Amniotic epithelial cell (primary cell): ENCODE data around the gene APOL2.
"Not testable (repeated sequence)": the region's sequence is repeated elsewhere in the genome, so short reads cannot be mapped to it uniquely, and the experiment has no call there.

ENCODE experiments used
- DNase-seq: peaks from one replicate; pipeline ENCODE4 v3.0.0-alpha.2; 2010; ENCODE audit warnings: low read depth

The APOL2 gene

GRCh38 chr22:36220451-36220921 lies 18.8 kb downstream of the APOL2 start:
- DNase-seq, result peak; percentile 88

DNA sequence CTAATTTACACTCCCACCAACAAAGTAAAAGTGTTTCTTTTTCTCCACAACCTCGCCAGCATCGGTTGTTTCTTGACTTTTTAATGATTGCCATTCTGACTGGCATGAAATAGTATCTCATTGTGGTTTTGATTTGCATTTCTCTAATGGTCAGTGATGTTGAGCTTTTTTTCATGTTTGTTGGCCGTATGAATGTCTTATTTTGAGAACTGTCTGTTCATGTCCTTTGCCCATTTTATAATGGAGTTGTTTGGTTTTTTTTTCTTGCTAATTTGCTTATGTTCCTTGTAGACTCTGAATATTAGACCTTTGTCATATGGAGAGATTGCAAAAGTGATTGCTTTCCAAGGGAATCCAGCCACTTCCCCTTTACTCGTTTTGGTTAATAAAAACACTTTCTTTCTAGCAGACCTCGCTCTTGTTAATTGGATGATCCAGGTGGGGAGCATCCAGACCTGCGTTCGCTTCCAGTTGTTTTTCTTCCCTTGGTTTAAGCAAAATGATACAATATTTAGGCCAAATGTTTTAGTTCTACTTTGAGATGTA lies 20.6 kb downstream of the APOL2 start:
- DNase-seq, result no peak

- DNase-seq, result no peak
Measured at GRCh38 chr22:36215981-36216380, 23.3 kb downstream of the APOL2 start.

DNA sequence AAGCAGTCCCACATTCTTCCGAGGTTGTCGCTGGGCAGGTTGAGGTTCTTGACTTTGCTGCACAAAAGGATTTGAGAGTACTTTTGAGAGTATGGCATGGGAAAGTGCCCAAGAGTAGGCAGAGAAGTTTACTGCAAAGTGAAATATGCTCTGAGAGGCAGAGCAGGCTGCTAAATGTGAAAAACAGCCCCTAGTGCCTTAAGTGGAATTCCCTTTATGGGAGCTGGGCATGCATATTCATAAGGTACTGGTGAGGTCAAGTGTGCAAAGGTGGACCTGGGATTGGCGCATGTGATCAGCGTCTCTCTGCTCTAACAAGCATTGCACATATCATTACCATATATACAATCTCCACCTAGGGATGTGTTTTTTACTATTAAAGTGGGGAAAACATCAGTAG lies 25.7 kb downstream of the APOL2 start:
- DNase-seq, result no peak

DNA sequence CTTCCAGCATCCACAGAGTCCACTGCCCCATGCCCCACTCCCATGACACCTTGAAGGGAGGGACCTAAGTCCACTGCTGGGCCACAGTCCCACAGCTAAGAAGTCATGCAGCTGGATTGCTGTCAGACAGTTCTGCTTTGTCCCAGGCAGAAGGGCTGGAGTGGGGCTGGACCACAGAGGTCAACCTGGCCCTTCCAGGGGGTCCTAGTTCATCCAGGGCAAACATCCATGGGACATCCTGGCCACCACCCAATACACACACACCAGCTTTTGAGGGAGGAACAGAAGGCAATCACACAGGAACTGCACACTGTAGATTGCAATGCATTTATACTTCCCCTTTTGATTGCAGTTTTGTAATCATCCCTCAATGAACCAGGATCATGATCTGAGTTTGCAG lies 26.4 kb downstream of the APOL2 start:
- no peak for DNase-seq

DNA sequence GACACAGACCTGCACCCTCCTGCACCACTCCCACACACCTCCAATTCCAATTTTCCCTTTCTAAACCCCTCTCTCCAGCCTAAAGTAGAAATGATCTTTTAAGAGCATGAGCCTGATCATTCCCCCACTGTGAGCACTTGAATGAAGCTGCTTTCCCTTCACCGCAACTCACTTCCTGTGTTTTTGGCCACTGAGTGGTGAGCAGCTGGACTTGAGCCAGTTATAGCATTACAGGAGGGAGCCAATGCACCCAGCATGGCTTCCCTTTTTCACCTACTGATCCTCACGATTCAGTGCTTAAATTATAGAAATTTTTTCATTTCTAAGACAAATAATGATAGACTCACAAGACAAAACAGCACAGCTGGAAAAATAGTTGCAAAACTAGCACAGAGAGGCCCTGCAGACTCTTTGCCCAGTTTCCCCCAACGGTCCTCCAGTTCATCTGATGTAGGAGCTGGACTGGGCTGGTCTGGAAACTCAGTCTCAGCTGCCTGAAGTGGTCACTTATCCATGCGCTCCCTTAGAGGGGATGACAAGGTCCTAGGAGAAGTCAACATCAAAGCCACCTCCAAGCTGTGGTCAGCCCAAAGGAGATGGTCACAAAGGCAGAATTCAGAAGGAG lies 28.0 kb downstream of the APOL2 start:
- peak; percentile 32 for DNase-seq

GRCh38 chr22:36210224-36210623 lies 29.1 kb downstream of the APOL2 start:
- no peak for DNase-seq

DNA sequence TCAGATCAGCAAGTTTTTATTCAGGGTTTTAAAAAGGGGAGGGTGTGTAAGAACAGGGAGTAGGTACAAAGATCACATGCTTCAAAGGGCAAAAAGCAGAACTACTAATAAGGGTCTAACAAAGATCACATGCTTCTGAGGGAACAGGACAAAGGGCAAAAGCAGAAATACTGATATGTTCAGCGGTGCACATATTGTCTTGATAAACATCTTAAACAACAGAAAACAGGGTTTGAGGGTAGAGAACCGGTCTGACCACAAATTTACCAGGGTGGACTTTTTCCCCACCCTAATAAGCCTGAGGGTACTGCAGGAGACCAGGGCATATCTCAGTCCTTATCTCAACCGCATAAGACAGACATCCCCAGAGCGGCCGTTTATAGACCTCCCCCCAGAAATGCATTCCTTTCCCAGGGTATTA lies 29.8 kb downstream of the APOL2 start:
- DNase-seq, result not testable (repeated sequence)

- no peak for DNase-seq
Measured at GRCh38 chr22:36208914-36209313, 30.4 kb downstream of the APOL2 start.

- no peak for DNase-seq
Measured at GRCh38 chr22:36208162-36208765, 31.1 kb downstream of the APOL2 start.

GRCh38 chr22:36206255-36206654 lies 33.1 kb downstream of the APOL2 start:
- DNase-seq, result no peak

DNA sequence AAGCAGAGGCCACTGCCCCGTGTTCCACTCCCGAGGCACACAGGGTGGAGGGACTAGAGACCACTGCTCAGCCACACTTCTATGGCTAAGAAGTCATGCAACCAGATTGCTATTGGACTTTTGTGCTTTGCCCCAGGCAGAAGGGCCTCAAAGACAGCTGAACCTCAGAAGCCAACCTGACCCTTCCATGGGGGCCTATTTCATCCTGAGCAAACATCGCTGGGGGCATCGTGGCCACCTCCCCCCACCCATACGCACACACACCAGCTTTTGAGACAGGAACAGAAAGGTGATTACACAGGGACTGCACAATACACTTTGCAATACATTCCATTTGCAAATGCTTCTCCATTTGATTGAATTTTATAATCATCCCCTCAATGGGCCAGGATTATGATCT lies 33.8 kb downstream of the APOL2 start:
- DNase-seq, result not testable (repeated sequence)

GRCh38 chr22:36204632-36205015 lies 34.7 kb downstream of the APOL2 start:
- no peak for DNase-seq

DNA sequence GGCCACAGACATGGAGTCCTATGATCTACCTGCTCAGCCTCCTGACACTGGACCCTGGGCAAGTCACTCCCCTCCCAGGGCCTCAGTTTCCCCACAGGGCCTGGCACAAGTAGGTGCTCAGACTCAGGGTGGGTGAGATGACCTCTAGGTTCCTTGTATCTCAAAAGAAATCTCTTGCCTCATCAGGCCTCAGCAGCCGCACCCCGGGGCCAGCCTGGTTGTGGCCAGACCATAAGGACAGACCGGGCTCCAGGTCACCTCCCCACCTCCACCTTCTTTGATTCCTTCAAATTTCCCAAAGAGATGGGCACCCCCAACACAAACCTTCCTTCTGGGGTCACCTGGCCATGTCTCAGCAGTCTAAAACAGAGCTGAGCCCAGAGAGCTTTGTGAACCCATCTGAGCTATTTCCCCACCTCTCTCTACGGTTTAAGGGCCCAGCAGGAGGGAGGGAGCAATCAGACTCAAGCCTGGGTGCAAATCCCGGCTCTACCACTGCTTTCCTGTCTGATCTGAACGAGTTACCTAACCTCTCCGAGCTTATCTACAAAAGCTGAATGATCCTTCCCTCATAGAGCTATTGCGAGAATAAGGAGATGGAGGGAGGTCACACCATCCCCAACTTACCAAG lies 35.2 kb downstream of the APOL2 start:
- DNase-seq, result no peak

DNA sequence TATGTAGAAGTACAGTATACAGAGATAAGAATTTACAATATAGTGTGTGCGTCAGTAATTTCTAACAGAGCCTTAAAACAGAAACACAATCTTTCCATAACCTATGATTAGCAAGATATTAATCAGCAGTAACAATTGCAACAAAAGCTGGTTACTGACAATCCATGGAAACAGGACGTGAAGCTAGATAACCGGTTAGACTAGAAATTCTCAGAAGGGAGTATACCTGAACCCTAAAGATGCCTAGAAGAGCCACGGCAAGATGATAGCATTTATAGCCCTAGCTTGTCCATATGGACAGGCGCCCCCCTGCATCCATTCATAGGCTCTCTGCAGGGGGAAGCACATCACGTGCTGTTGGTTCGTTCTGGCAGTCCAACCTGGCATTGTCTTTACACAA lies 35.9 kb downstream of the APOL2 start:
- not testable (repeated sequence) for DNase-seq

- DNase-seq, result not testable (repeated sequence)
Measured at GRCh38 chr22:36202906-36203305, 36.4 kb downstream of the APOL2 start.

DNA sequence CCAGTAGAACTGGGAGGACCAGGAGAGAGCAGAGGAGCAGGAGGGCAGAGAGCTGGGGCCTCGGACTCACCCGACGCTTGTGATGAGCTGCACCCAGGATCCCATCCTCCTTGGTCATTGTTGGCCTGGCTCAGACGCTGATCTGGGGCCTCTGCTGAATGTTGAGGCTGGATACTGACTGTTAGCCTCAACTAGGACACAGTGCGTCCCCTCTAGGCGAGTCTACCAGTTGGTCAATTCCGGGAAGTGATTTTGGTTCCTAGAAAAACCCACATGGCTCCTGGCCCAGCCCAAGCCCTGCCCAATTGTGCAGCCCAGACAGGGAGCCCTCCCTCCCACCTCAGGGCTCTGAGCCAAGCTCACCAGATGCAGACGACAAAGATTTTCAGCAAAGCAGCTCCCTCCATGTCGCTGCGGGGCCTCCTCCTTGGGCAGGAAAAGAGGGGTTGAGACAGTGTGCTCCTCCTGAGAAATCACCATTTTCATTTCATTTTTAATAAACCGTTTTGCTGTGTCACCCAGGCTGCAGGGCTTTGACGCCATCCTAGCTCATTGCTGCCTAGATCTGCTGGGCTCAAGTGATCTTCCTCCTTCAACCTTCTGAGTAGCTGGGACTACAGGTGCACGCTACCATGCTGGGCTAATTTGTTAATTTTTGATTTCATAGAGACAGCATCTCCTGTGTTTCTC lies 37.6 kb downstream of the APOL2 start, which contains the start of gene APOL4:
Gene APOL4 (minus strand): TSS at position 180 of the 690 bp plus-strand sequence. CDS start 75 bp downstream, at position 105.
- DNase-seq, result no peak

- DNase-seq, result not testable (repeated sequence)
Measured at GRCh38 chr22:36201025-36201424, 38.3 kb downstream of the APOL2 start.

DNA sequence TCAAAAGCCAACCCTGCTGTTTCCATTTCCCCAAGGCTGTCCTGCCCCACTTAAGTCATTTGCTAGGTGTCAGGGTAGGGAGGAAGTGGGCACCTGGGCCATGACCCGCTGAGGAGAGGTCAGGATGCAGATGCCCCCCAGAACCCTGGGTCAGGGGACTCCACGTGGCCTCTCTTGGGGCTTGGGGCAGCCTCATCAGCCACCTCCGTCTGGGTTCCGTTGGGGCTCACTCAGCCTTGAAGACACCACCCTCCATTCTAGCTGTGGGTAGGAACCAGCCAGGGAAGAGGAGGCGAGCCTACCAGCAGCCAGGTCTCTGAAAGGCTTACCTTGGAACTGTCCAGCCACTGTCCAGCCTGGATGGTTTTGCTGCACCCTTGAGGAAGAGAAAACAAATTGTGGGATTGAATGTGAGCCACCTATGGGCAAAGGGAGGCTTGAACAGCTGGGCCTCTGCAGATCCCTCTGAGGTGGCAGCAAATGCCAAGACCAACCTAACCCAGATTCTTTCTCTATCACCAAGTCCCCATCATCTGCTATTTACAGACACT lies 40.3 kb downstream of the APOL2 start:
- no peak for DNase-seq

- DNase-seq, result no peak
Measured at GRCh38 chr22:36198536-36198935, 40.8 kb downstream of the APOL2 start.

- no peak for DNase-seq
Measured at GRCh38 chr22:36197514-36198146, 41.7 kb downstream of the APOL2 start.

- DNase-seq, result peak; percentile 62
Measured at GRCh38 chr22:36197065-36197440, 42.3 kb downstream of the APOL2 start.
